Fibroblast of lung (primary cell): ENCODE results near the gene AOAH. TPM values are rescaled to one million over a fixed set of nuclear protein-coding genes. Genes with fewer than 3 reads are reported as not detected.

Experiments used
- DNase-seq, 2 donors: peaks; one replicate each; pipeline versions ENCODE4 v3.0.0 to v3.0.0-alpha.2; 2010; ENCODE audit warnings: low read depth in 2 of 2
- H2AFZ ChIP-seq: 2 replicates; pipeline ENCODE4 v1.5.1; 2012; ENCODE audit warnings: low read length, control low read depth, inconsistent platforms
- H3K27ac ChIP-seq: 2 replicates; pipeline ENCODE4 v1.5.1; 2011; ENCODE audit warnings: low read length, control low read depth; ENCODE audit not compliant: insufficient read depth
- H3K27me3 ChIP-seq: 2 replicates; pipeline ENCODE4 v1.5.1; 2011; ENCODE audit warnings: mild to moderate bottlenecking, low read length; ENCODE audit not compliant: control insufficient read depth, insufficient read depth
- H3K36me3 ChIP-seq: 2 replicates; pipeline ENCODE4 v1.5.1; 2011; ENCODE audit warnings: low read length; ENCODE audit not compliant: control insufficient read depth, insufficient read depth
- H3K4me1 ChIP-seq: 2 replicates; pipeline ENCODE4 v1.5.1; 2011; ENCODE audit warnings: low read length; ENCODE audit not compliant: control insufficient read depth, insufficient read depth; ENCODE audit errors: extremely low read depth
- H3K4me2 ChIP-seq: 2 replicates; pipeline ENCODE4 v1.5.1; 2011; ENCODE audit warnings: low read length, control low read depth; ENCODE audit not compliant: insufficient read depth; ENCODE audit errors: extremely low read depth
- H3K4me3 ChIP-seq, 4 experiments: fragments of 200-600 bp in 1 of 4; sonication (generic) in 1 of 4; replicated peaks in 1 of 4; 2 replicates each; pipeline ENCODE4 v1.5.1; 2011 to 2016; ENCODE audit warnings: low read length in 4 of 4, low read depth in 3 of 4, mild to moderate bottlenecking in 3 of 4, control low read depth in 2 of 4, inconsistent platforms in 1 of 4, mixed read lengths in 1 of 4; ENCODE audit not compliant: insufficient read depth in 1 of 4; ENCODE audit errors: control extremely low read depth in 1 of 4
- H3K79me2 ChIP-seq: 2 replicates; pipeline ENCODE4 v1.5.1; 2012; ENCODE audit warnings: mild to moderate bottlenecking, low read length, inconsistent platforms; ENCODE audit not compliant: control insufficient read depth, insufficient read depth
- H3K9ac ChIP-seq: 2 replicates; pipeline ENCODE4 v1.5.1; 2011; ENCODE audit warnings: mild to moderate bottlenecking, low read length, control low read depth; ENCODE audit not compliant: insufficient read depth
- H3K9me3 ChIP-seq: 2 replicates; pipeline ENCODE4 v1.5.1; 2012; ENCODE audit warnings: low read depth, low read length; ENCODE audit not compliant: control insufficient read depth, insufficient read depth
- H4K20me1 ChIP-seq: 2 replicates; pipeline ENCODE4 v1.5.1; 2011; ENCODE audit warnings: low read length; ENCODE audit not compliant: control insufficient read depth, insufficient read depth; ENCODE audit errors: extremely low read depth
- CTCF ChIP-seq, 2 donors: IDR thresholded peaks in 1 of 2; conservative IDR thresholded peaks in 1 of 2; 1 replicate in 1 of 2; 2 replicates in 1 of 2; pipeline ENCODE4 v1.5.1; 2011 to 2012; ENCODE audit warnings: low read length in 2 of 2, control low read depth in 1 of 2, inconsistent platforms in 1 of 2, low read depth in 1 of 2, mild to moderate bottlenecking in 1 of 2
- EZH2 ChIP-seq: IDR thresholded peaks from 2 replicates; pipeline ENCODE4 v1.5.1; 2012; ENCODE audit warnings: low read length, control low read depth, mild to moderate bottlenecking; ENCODE audit errors: missing control alignments
- polyA plus RNA-seq, 2 donors: library from polyadenylated mRNA; depleted of rRNA in 1 of 2; stranded (reverse) in 1 of 2; unstranded in 1 of 2; fragments of >200 nt; gene quantifications; 2 replicates each; pipeline ENCODE4 v1.2.1, GENCODE V29; 2011 to 2012; ENCODE audit warnings: missing spikeins in 1 of 2
- total RNA-seq: library from RNA; depleted of rRNA; stranded (reverse); fragments of >200 nt; gene quantifications from 2 replicates; pipeline ENCODE4 v1.2.1, GENCODE V29; 2014

AOAH gene
- total and polyA plus RNA-seq, 2 donors (not counting 1 experiment from before 2014, with no cell fraction given) = not detected

DNA sequence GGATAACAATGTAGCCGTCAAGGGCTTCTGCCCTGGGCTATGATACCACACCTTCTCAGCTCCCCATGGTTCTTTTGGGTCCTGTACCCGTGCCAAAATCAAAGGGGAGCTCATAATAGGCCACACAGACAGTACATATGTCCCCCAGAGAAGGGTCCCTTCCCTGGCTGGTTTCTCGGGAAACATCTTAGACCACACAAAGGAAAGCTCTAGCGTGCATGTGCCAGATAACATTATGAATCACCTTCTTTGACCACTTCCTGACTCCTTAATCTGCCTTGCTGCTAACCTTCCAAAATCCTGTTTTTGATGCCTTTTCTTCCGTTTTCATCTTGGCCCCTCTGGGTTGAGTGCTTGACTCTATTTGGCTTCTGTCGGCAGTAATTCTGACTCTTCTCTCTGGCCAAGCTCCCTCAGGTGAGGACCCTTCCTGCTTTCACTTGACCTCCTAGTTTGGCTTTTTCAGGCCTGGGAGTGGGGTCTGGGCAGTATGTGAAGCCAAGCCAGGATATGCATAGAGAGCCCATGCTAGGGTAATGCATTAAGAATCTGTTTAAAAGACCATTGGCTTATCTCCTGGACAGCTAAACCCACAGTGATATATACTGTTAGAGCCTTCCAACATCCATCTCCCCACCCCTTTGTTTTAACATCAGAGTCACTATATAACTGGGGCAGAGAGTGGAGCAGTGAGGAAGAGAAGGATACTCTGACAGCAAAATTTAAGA is 249.8 kb downstream of the AOAH start:
- H3K27ac ChIP-seq = no peak overlapping the region
- no peaks in the 10 kb centered on the region for H3K36me3 ChIP-seq
- no peak overlapping the region for H3K9ac ChIP-seq
- TF ChIP-seq CTCF (conservative IDR thresholded peaks at IDR 0.05 in 1 of 2, IDR thresholded peaks at IDR 0.05 in 1 of 2; ENCODE audit: low read depth in 1 of 2, low read length in 2 of 2) (no peak), EZH2 (no peak)
- H3K9me3 ChIP-seq = no peaks in the 10 kb centered on the region
- DNase-seq = peak in 1 of 2 donors; percentile 77
- no peak overlapping the region for H3K4me3 ChIP-seq
- H3K79me2 ChIP-seq = no peaks in the 10 kb centered on the region
- H3K27me3 ChIP-seq = no peaks in the 10 kb centered on the region
- H3K4me1 ChIP-seq = no peaks in the 10 kb centered on the region
- no peaks in the 10 kb centered on the region for H4K20me1 ChIP-seq
- no peak overlapping the region for H3K4me2 ChIP-seq
- H2AFZ ChIP-seq = no peak overlapping the region

- no peak overlapping the region for H3K27ac ChIP-seq
Measured at GRCh38 chr7:36473454-36474282, 250.6 kb downstream of the AOAH start.

More at GRCh38 chr7:36473454-36474282, 250.6 kb downstream of the AOAH start:
- H3K4me1 ChIP-seq = no peaks in the 10 kb centered on the region
- no peak overlapping the region for H3K9ac ChIP-seq
- TF ChIP-seq CTCF (conservative IDR thresholded peaks at IDR 0.05 in 1 of 2, IDR thresholded peaks at IDR 0.05 in 1 of 2; ENCODE audit: low read depth in 1 of 2, low read length in 2 of 2) (peak; percentile 37 to 52), EZH2 (no peak)
- H3K36me3 ChIP-seq = no peaks in the 10 kb centered on the region
- H3K27me3 ChIP-seq = no peaks in the 10 kb centered on the region
- H3K9me3 ChIP-seq = no peaks in the 10 kb centered on the region
- no peak overlapping the region for H2AFZ ChIP-seq
- H3K79me2 ChIP-seq = no peaks in the 10 kb centered on the region
- peak; percentile 15 to 25 for DNase-seq
- H4K20me1 ChIP-seq = no peaks in the 10 kb centered on the region
- H3K4me3 ChIP-seq = no peak overlapping the region
- H3K4me2 ChIP-seq = no peak overlapping the region
